Measurements from ENCODE around the gene UTP15. TPM values are rescaled to one million over a fixed set of nuclear protein-coding genes. Genes with fewer than 3 reads are reported as not detected.

Gene UTP15
- total and polyA plus RNA-seq, 10 donors = 4.5 to 37.0 (median 16.3) TPM

DNA sequence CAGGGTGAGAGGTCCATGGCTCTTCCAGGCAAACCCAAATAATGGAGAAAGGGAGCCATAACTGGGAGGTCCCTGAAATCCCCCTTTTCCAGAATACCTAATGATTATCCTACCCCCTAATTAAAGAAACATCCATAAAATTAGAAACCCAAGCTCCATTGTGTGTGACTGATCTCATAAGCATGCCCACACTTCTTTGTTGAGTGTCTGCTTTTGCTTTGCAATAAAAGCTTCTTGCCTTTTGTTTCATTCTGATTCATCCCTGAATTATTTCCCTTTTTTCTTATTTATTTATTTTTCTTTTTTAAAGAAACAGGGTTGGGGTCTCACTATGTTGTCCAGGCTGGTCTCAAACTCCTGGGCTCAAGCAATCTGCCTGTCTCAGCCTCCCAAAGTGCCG, 34.2 kb upstream of the UTP15 start:
- Histone ChIP-seq H3K9me3 (no peaks in the 10 kb centered on the region), H3K27ac (no peak overlapping the region), H3K4me3 (no peak overlapping the region), H3K36me3 (no peaks in the 10 kb centered on the region), H3K27me3 (replicated peaks in 1 of 7) (peaks cover 0 to 19% (median 0%) of the 10 kb centered on the region in 7 donors), H3K4me1 (no peaks in the 10 kb centered on the region)
- 83 to 93% (median 87%) methylated on average over 1 of the region's 1 CpG for WGBS, 5 donors
- intact Hi-C loops (cut with DNase I; ENCODE audit: low total_unique reads) = no loop called here
- DNase-seq = no peak
- TF ChIP-seq POLR2AphosphoS5 (IDR thresholded peaks at IDR 0.05) (no peak), POLR2A (IDR thresholded peaks at IDR 0.05) (no peak)
- TF ChIP-seq, protein P1, sequence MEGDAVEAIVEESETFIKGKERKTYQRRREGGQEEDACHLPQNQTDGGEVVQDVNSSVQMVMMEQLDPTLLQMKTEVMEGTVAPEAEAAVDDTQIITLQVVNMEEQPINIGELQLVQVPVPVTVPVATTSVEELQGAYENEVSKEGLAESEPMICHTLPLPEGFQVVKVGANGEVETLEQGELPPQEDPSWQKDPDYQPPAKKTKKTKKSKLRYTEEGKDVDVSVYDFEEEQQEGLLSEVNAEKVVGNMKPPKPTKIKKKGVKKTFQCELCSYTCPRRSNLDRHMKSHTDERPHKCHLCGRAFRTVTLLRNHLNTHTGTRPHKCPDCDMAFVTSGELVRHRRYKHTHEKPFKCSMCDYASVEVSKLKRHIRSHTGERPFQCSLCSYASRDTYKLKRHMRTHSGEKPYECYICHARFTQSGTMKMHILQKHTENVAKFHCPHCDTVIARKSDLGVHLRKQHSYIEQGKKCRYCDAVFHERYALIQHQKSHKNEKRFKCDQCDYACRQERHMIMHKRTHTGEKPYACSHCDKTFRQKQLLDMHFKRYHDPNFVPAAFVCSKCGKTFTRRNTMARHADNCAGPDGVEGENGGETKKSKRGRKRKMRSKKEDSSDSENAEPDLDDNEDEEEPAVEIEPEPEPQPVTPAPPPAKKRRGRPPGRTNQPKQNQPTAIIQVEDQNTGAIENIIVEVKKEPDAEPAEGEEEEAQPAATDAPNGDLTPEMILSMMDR (IDR thresholded peaks at IDR 0.05 in 8 of 11, conservative IDR thresholded peaks at IDR 0.05 in 3 of 11) = no peak

DNA sequence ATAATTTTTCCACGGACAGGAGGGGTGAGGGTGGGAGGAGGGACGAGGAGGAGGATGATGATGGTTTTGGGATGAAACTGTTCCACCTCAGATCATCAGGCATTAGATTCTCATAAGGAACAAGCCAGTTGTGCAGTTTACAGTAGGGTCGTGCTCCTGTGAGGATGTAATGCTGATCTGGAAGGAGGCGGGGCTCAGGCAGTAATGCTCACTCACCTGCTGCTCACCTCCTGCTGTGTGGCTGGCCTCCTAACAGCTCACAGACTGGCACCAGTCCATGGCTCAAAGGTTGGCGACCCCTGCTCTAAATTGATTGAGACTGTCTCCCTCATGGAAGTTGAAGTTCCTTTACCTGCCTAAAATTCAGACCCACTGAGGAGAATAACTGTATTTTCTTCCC, 33.3 kb upstream of the UTP15 start:
- DNase-seq = no peak

DNA sequence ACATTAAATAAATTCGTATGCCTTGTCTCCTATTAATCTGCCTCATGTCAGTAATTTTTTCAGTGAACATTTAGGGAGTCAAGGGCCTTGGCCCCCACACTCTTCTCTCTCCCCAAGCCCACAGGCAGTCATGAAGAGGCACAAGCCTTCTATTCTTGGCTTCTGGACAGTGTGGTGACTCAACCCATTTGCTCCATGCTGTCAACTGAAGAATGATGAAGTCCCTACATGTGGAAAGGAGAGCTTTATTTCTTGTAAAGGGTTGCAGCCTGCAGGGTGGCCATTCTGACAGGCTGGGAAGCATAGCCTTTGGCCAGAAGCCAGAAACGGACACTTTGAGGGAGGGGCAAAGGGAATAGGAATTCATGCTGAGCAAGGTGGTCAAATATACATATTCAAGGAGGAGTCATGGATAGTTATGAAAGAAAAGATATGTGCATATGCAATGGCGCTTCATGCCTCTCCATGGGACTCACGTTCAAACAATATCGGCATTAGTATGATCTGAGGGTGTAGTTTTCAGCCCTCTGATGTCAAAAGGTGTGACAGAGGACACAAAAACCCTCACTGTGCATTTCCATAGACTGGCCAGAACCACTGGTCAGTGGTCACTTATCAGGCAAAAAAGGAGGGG, 31.4 kb upstream of the UTP15 start:
- intact Hi-C loops (cut with DNase I; ENCODE audit: low total_unique reads) = no loop called here
- DNase-seq = no peak
- Histone ChIP-seq H3K4me1 (peaks cover 0 to 5% (median 0%) of the 10 kb centered on the region in 6 donors), H3K36me3 (no peaks in the 10 kb centered on the region), H3K27me3 (replicated peaks in 1 of 7) (peaks cover 0 to 15% (median 0%) of the 10 kb centered on the region in 7 donors), H3K4me3 (no peak overlapping the region), H3K27ac (no peak overlapping the region), H3K9me3 (no peaks in the 10 kb centered on the region)
- 75 to 90% (median 82%) methylated on average over 5 of the region's 5 CpGs for WGBS, 5 donors
- TF ChIP-seq POLR2AphosphoS5 (IDR thresholded peaks at IDR 0.05) (no peak), POLR2A (IDR thresholded peaks at IDR 0.05) (no peak)
- TF ChIP-seq, protein P1 (IDR thresholded peaks at IDR 0.05 in 8 of 11, conservative IDR thresholded peaks at IDR 0.05 in 3 of 11) = no peak

More for the DNA sequence above, 33.3 kb upstream of the UTP15 start:
- 77 to 82% (median 77%) methylated on average over 5 of the region's 5 CpGs for WGBS, 5 donors
- Histone ChIP-seq H3K4me1 (peaks cover 0 to 5% (median 0%) of the 10 kb centered on the region in 6 donors), H3K27me3 (replicated peaks in 1 of 7) (peaks cover 0 to 18% (median 0%) of the 10 kb centered on the region in 7 donors), H3K4me3 (no peak overlapping the region), H3K9me3 (no peaks in the 10 kb centered on the region), H3K36me3 (no peaks in the 10 kb centered on the region), H3K27ac (no peak overlapping the region)
- TF ChIP-seq POLR2AphosphoS5 (IDR thresholded peaks at IDR 0.05) (no peak), POLR2A (IDR thresholded peaks at IDR 0.05) (no peak)
- TF ChIP-seq, protein P1 (IDR thresholded peaks at IDR 0.05 in 8 of 11, conservative IDR thresholded peaks at IDR 0.05 in 3 of 11) = no peak
- intact Hi-C loops (cut with DNase I; ENCODE audit: low total_unique reads) = no loop called here

DNA sequence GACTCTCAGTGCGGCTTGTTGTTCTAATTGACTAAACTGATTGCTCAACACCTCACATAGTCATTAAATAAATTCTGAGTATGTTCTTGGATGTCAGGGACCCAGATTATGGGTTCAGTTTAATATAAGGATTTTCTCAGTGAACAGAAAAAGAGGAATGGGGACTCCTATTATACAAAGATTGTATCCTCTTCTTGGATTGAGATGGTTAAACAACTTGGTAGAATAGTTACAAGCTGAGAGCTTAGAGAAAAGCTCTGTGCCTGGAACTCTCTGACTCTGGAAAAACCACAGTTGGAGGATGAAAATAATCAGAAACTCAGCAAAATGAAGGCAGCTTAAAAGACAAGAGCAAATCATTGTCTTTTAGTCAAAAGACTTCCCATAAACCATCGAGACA, 30.6 kb upstream of the UTP15 start:
- no peaks in the 10 kb centered on the region for H3K36me3 ChIP-seq
- no peak overlapping the region for H3K27ac ChIP-seq
- DNase-seq = no peak
- peaks cover 0 to 5% (median 0%) of the 10 kb centered on the region in 6 donors for H3K4me1 ChIP-seq
- no peaks in the 10 kb centered on the region for H3K9me3 ChIP-seq
- H3K27me3 ChIP-seq (replicated peaks in 1 of 7) = peaks cover 0 to 12% (median 0%) of the 10 kb centered on the region in 7 donors
- intact Hi-C loops (cut with DNase I; ENCODE audit: low total_unique reads) = no loop called here
- WGBS, 5 donors = 80 to 92% (median 88%) methylated on average over 2 of the region's 2 CpGs
- H3K4me3 ChIP-seq = no peak overlapping the region
- TF ChIP-seq POLR2A (IDR thresholded peaks at IDR 0.05) (no peak), POLR2AphosphoS5 (IDR thresholded peaks at IDR 0.05) (no peak)
- TF ChIP-seq, protein P1 (IDR thresholded peaks at IDR 0.05 in 8 of 11, conservative IDR thresholded peaks at IDR 0.05 in 3 of 11) = no peak

Measured in spleen (tissue), 11 donors.